Chondrocyte (in vitro differentiated cells): ENCODE data around the gene PLOD3. TPM values are rescaled to one million over a fixed set of nuclear protein-coding genes. Genes with fewer than 3 reads are reported as not detected.

ENCODE experiments used
- DNase-seq: peaks from one replicate; pipeline ENCODE4 v3.0.0; 2021; ENCODE audit warnings: mixed read lengths, low spot score
- H3K27ac Mint-ChIP-seq: one replicate; pipeline ENCODE4 v1.8.0; 2021; ENCODE audit warnings: mild to moderate bottlenecking, moderate library complexity, mixed read lengths; ENCODE audit not compliant: unreplicated experiment
- H3K27me3 Mint-ChIP-seq: 2 replicates; pipeline ENCODE4 v1.8.0; 2021; ENCODE audit warnings: low read depth, mixed read lengths
- H3K36me3 Mint-ChIP-seq: 2 replicates; pipeline ENCODE4 v1.8.0; 2021; ENCODE audit warnings: low read depth, mixed read lengths
- H3K4me1 Mint-ChIP-seq: 2 replicates; pipeline ENCODE4 v1.8.0; 2021; ENCODE audit warnings: low read depth, mild to moderate bottlenecking, mixed read lengths
- H3K4me3 Mint-ChIP-seq: one replicate; pipeline ENCODE4 v1.8.0; 2021; ENCODE audit warnings: mild to moderate bottlenecking, moderate library complexity, mixed read lengths; ENCODE audit not compliant: unreplicated experiment
- H3K9me3 Mint-ChIP-seq: 2 replicates; pipeline ENCODE4 v1.8.0; 2021; ENCODE audit warnings: low read depth, mixed read lengths
- total RNA-seq: library from RNA; stranded (reverse); gene quantifications from 3 replicates; pipeline ENCODE4 v1.2.1, GENCODE V29; 2021
- TF ChIP-seq, protein P1 (sequence below): fragments of 200-600 bp; sonication (generic); IDR thresholded peaks from 2 replicates; pipeline ENCODE4 v1.5.0; 2021; ENCODE audit warnings: antibody characterized with exemption, mild to moderate bottlenecking, moderate library complexity

Gene PLOD3
- total RNA-seq, 1 donor from 2014 or later: 156 TPM

DNA sequence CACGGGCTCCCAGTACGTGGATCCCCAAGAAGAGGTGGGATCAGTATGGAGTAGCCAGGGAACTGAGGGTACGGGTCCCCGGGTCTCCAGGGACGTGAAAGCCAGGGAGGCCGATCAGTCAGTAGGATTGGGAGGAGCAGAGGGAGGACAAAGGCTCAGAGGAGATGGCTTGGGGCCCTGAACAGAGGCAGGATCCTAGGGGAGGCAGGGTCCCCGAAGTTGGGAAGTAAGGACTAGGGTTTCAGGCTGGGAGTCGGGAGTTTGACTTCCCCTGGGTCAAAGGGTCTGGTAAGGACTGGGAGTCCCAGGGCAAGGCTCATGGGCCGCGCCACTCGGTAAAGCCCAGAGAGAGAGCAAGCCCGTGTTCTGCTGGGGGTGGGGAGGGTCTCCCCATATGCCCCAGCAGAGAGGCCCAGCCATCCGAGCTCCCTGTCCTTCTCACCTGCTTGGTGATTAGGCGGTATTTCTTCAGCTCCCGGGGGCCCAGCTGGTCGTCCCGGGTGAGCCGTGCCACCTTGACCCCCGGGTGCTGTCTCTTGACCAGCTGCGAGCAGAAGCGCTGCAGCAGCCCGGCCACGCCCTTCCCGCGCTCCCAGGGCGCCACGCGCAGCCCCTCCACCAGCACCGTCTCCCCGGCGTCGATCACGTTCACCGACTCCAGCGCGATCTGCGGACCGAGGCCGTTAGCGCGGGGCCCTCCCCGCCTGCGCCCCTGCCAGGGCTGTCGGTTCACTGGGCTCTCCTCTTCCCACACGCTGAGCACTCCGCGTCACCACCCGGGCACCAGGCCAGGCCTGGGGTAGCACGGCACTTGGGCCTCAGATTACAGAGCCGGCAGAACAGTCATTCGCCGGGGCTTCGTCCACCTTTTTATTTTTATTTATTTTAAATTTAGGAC, 44.3 kb downstream of the PLOD3 start:
- Mint-ChIP-seq H3K27me3 (peaks cover 80% of the 10 kb centered on the region), H3K9me3 (no peaks in the 10 kb centered on the region), H3K4me1 (peaks cover 39% of the 10 kb centered on the region), H3K27ac (peak overlapping the region; percentile 54), H3K4me3 (peak overlapping the region; percentile 63), H3K36me3 (no peaks in the 10 kb centered on the region)
- DNase-seq: no peak
- TF ChIP-seq, protein P1, sequence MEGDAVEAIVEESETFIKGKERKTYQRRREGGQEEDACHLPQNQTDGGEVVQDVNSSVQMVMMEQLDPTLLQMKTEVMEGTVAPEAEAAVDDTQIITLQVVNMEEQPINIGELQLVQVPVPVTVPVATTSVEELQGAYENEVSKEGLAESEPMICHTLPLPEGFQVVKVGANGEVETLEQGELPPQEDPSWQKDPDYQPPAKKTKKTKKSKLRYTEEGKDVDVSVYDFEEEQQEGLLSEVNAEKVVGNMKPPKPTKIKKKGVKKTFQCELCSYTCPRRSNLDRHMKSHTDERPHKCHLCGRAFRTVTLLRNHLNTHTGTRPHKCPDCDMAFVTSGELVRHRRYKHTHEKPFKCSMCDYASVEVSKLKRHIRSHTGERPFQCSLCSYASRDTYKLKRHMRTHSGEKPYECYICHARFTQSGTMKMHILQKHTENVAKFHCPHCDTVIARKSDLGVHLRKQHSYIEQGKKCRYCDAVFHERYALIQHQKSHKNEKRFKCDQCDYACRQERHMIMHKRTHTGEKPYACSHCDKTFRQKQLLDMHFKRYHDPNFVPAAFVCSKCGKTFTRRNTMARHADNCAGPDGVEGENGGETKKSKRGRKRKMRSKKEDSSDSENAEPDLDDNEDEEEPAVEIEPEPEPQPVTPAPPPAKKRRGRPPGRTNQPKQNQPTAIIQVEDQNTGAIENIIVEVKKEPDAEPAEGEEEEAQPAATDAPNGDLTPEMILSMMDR: no peak

DNA sequence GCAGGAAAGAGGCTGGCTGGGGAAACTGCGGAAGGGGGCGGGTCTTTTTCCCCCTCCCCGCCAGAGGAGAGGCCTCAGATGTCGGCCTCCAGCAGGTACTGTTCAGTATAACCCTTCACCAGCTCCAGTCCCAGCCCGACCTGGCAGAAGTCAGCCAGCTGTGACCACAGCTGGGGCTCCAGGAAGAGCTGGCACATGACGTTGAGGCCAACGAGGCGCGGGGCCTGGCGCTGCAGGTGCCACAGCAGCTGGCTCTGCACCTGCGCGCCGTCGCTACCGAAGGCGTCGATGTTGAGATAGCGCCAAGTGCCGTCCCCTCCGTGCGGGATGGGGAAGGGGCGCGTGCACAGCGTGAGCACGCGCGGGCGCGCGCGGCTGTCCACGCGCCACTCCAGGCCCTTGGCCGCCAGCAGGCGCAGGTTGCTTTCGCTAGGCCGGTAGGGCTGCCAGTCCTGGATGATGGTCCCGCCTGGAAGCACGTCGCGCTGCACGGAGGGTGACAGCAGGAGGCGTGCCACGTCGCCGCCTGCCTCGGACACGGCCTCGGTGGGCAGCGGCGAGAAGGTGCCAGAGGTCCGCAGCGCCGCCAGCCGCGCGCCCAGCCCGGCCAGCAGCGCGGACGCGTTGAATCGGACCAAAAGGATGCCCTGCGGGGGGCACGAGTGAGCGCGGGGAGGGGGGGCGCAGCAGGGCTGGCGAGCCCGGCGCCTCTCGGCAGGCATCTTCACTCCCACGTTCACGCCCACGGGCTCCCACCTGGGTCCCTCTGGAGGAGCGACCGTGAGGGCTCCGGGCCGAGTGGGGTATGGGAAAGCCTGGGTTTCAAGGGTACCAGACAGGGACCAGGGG, 45.2 kb downstream of the PLOD3 start:
- Mint-ChIP-seq H3K4me1 (peaks cover 39% of the 10 kb centered on the region), H3K27ac (peak overlapping the region; percentile 36), H3K4me3 (no peak overlapping the region), H3K27me3 (peaks cover 80% of the 10 kb centered on the region), H3K9me3 (no peaks in the 10 kb centered on the region), H3K36me3 (no peaks in the 10 kb centered on the region)
- TF ChIP-seq, protein P1: peak; percentile 27
- no peak for DNase-seq

DNA sequence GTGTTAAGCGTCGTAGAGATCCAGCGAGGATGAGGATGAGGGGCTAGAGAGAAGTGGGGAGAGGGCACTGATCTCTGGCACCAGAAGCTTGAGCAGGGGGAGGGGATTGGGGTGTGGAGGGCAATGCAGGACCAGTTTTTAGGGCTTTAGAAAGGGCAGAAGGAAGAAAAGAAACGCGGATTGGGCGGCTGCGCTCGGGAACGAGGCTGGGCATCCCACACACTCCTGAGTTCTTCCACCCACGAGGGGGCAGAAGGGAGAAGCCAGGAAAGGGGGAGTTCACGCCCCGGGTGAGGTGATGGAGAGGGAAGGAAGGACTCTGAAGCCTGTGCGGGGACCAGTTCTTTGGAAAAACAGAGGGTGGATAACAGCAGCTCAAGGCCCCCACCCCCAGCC, 45.9 kb downstream of the PLOD3 start:
- Mint-ChIP-seq H3K9me3 (no peaks in the 10 kb centered on the region), H3K27ac (no peak overlapping the region), H3K4me1 (peaks cover 39% of the 10 kb centered on the region), H3K36me3 (no peaks in the 10 kb centered on the region), H3K4me3 (no peak overlapping the region), H3K27me3 (peaks cover 77% of the 10 kb centered on the region)
- DNase-seq: no peak
- TF ChIP-seq, protein P1: peak; percentile 54

DNA sequence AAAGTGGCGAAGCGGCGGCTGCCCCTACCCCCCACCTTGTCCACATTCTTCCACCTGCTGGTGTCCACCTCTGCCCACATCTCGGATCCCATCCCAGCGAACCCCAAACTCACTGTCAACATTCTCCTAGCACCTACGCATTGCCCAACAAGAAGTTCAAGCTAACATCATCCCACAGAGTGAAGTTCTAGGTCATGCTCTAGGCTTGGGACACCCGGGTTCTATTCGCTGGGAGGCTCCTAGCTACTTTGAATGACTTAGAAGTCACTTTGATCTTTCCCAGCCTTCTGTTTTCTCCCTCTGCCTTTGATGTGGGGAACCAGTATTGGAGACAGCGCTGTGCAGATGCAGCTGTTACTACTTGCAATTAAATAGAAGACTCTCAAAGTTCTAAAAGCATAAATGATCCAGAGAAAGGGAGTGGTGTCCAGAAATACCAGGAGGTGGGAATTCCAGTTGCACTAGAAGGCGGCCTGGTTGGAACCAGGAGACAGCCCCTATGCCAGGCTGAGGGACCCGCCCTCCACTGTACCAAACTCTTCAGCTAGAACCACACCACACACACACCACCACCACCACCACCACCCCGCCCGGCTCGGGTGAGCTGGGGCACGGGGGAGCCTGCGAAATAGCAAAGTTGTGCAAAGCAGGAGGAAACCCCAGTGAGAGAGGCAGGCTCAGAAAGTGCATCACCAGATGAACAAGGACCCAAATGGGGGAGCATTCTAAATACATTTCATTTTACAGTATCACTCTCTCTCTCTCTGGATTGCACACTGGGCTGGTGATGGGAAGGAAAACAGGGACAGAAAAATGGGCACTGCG, 46.6 kb downstream of the PLOD3 start:
- no peak for DNase-seq
- TF ChIP-seq, protein P1: no peak
- no peaks in the 10 kb centered on the region for H3K9me3 Mint-ChIP-seq
- no peak overlapping the region for H3K4me3 Mint-ChIP-seq
- H3K4me1 Mint-ChIP-seq: peaks cover 44% of the 10 kb centered on the region
- peaks cover 78% of the 10 kb centered on the region for H3K27me3 Mint-ChIP-seq
- H3K36me3 Mint-ChIP-seq: no peaks in the 10 kb centered on the region
- H3K27ac Mint-ChIP-seq: no peak overlapping the region
